Measurements from ENCODE around the gene EFNA1. TPM values are rescaled to one million over a fixed set of nuclear protein-coding genes. Genes with fewer than 3 reads are reported as not detected.

EFNA1 gene
- total and polyA plus RNA-seq, 2 of the 13 experiments (the other 11 are each of a cell fraction or from before 2014, with no cell fraction given) = 81.8 to 874 TPM

- no peak for TF ChIP-seq ZNF207 (IDR thresholded peaks at IDR 0.05; ENCODE audit: borderline replicate concordance)
- TF ChIP-seq ZBTB14 (CRISPR knock-in tag; IDR thresholded peaks at IDR 0.05) = no peak
- no peak for TF ChIP-seq SNAPC4 (CRISPR knock-in tag; IDR thresholded peaks at IDR 0.05)
- TF ChIP-seq ZNF878 (CRISPR knock-in tag; IDR thresholded peaks at IDR 0.05) = peak; percentile 79
- TF ChIP-seq PBX3 (CRISPR knock-in tag; IDR thresholded peaks at IDR 0.05; ENCODE audit: borderline replicate concordance) = no peak
- no peak for TF ChIP-seq ZNF775 (CRISPR knock-in tag; IDR thresholded peaks at IDR 0.05; ENCODE audit: borderline replicate concordance)
- TF ChIP-seq ZFP36L2 (CRISPR knock-in tag; IDR thresholded peaks at IDR 0.05) = no peak
- TF ChIP-seq ETV6 (CRISPR knock-in tag; conservative IDR thresholded peaks at IDR 0.05) = no peak
- no peak for TF ChIP-seq ZNF121 (CRISPR knock-in tag; IDR thresholded peaks at IDR 0.05)
- peak; percentile 83 for TF ChIP-seq ZBTB7A (CRISPR knock-in tag; IDR thresholded peaks at IDR 0.05)
- no peak; the same call in 1 of the 2 replicates for TF ChIP-seq ZNF792 (CRISPR knock-in tag; IDR thresholded peaks at IDR 0.05)
- TF ChIP-seq FOXP1 (IDR thresholded peaks at IDR 0.05) = no peak
- no peak for TF ChIP-seq FOXP1 (CRISPR knock-in tag; IDR thresholded peaks at IDR 0.05)
- TF ChIP-seq ELF3 (CRISPR knock-in tag; IDR thresholded peaks at IDR 0.05) = no peak; the same call in none of the 2 replicates
- TF ChIP-seq NR2F1 (CRISPR knock-in tag; IDR thresholded peaks at IDR 0.05) = no peak; a peak in 2 of 4 replicates
- TF ChIP-seq PHB2 (IDR thresholded peaks at IDR 0.05; ENCODE audit: partially characterized antibody) = no peak
- 0 out of 2 replicates have a peak, but pooled peaks have one; percentile 55 for TF ChIP-seq KLF6 (CRISPR knock-in tag; IDR thresholded peaks at IDR 0.05)
- TF ChIP-seq ZNF737 (CRISPR knock-in tag; IDR thresholded peaks at IDR 0.05; ENCODE audit: borderline replicate concordance) = no peak
- TF ChIP-seq MEIS1 (CRISPR knock-in tag; IDR thresholded peaks at IDR 0.05; ENCODE audit: borderline replicate concordance) = no peak
- TF ChIP-seq ISL2 (CRISPR knock-in tag; IDR thresholded peaks at IDR 0.05) = peak; percentile 41; the same call in 1 of the 2 replicates
- TF ChIP-seq ZSCAN5A (CRISPR knock-in tag; IDR thresholded peaks at IDR 0.05; ENCODE audit: borderline replicate concordance) = no peak
- no peak; the same call in 1 of the 2 replicates for TF ChIP-seq RFX5 (IDR thresholded peaks at IDR 0.05; ENCODE audit: low read depth, low read length)
- no peak for TF ChIP-seq ZNF549 (CRISPR knock-in tag; IDR thresholded peaks at IDR 0.05)
- peak; percentile 33; the same call in 1 of the 2 replicates for TF ChIP-seq CCDC6 (CRISPR knock-in tag; IDR thresholded peaks at IDR 0.05)
Observed at GRCh38 chr1:155134880-155135414, 7.3 kb downstream of the EFNA1 start (continued).

All from HepG2 (cell line).